WTC11 (cell line): ENCODE measurements around the gene ZBTB7B. TPM values are rescaled to one million over a fixed set of nuclear protein-coding genes. Genes with fewer than 3 reads are reported as not detected.
A peak's percentile ranks its signal among the peaks of the same experiment; 100 is the strongest.

Source experiments
- ATAC-seq: fragments of 200-7000 bp; cut with Tn5 transposase; 2 replicates; pipeline ENCODE4 v1.10.0; 2021; ENCODE audit warnings: mild to moderate bottlenecking, moderate library complexity
- CTCF ChIA-PET: fragments of 300-600 bp; sonication (Branson Sonifier 250); formaldehyde crosslinking; loops from one replicate; lab custom pipeline; 2021; ENCODE audit warnings: antibody characterized with exemption; lab: Charles Lee
- POLR2A ChIA-PET: fragments of 350-600 bp; sonication (Branson Sonifier 250); formaldehyde crosslinking; loops from one replicate; lab custom pipeline; 2021; ENCODE audit warnings: antibody characterized with exemption; lab: Charles Lee
- DNase-seq: peaks from one replicate; pipeline ENCODE4 v3.0.0; 2021; ENCODE audit warnings: low spot score
- H3K27ac Mint-ChIP-seq: 2 replicates; pipeline ENCODE4 v1.8.0; 2021; ENCODE audit warnings: mixed read lengths
- H3K27me3 Mint-ChIP-seq: 2 replicates; pipeline ENCODE4 v1.8.0; 2021; ENCODE audit warnings: low read depth, mild to moderate bottlenecking, moderate library complexity, mixed read lengths
- H3K36me3 Mint-ChIP-seq: 2 replicates; pipeline ENCODE4 v1.8.0; 2021; ENCODE audit warnings: mixed read lengths
- H3K4me1 Mint-ChIP-seq: 2 replicates; pipeline ENCODE4 v1.8.0; 2022; ENCODE audit warnings: mixed read lengths
- H3K4me3 Mint-ChIP-seq: 2 replicates; pipeline ENCODE4 v1.8.0; 2021; ENCODE audit warnings: mild to moderate bottlenecking, moderate library complexity, mixed read lengths
- H3K9me3 Mint-ChIP-seq: 2 replicates; pipeline ENCODE4 v1.8.0; 2021; ENCODE audit warnings: mixed read lengths
- CBFB ChIP-seq: sonication (generic); formaldehyde crosslinking; IDR thresholded peaks from 2 replicates; pipeline ENCODE4 v1.8.1; 2022; ENCODE audit warnings: mild to moderate bottlenecking, low read depth, missing genetic modification reagents
- IRF1 ChIP-seq: sonication (generic); formaldehyde crosslinking; IDR thresholded peaks from 2 replicates; pipeline ENCODE4 v1.8.0; 2023; ENCODE audit warnings: missing genetic modification reagents
- MAX ChIP-seq: sonication (generic); formaldehyde crosslinking; IDR thresholded peaks from 2 replicates; pipeline ENCODE4 v1.8.0; 2022; ENCODE audit warnings: mild to moderate bottlenecking, missing genetic modification reagents
- MXD4 ChIP-seq: fragments of 250-450 bp; sonication (Bioruptor Pico); IDR thresholded peaks from 2 replicates; pipeline ENCODE4 v1.8.0; 2021; ENCODE audit warnings: mild to moderate bottlenecking, moderate library complexity, borderline replicate concordance
- OVOL2 ChIP-seq: fragments of 250-450 bp; sonication (Bioruptor Pico); IDR thresholded peaks from 2 replicates; pipeline ENCODE4 v1.9.0; 2021; ENCODE audit warnings: mild to moderate bottlenecking, borderline replicate concordance
- RORB ChIP-seq: fragments of 250-450 bp; sonication (Bioruptor Pico); IDR thresholded peaks from 2 replicates; pipeline ENCODE4 v1.9.0; 2021; ENCODE audit warnings: mild to moderate bottlenecking
- SMAD3 ChIP-seq: sonication (generic); formaldehyde crosslinking; IDR thresholded peaks from 2 replicates; pipeline ENCODE4 v1.8.0; 2022; ENCODE audit warnings: missing genetic modification reagents, mild to moderate bottlenecking, borderline replicate concordance
- SMAD4 ChIP-seq: sonication (generic); formaldehyde crosslinking; IDR thresholded peaks from 2 replicates; pipeline ENCODE4 v1.8.0; 2022; ENCODE audit warnings: mild to moderate bottlenecking, missing genetic modification reagents
- TEAD1 ChIP-seq: sonication (generic); formaldehyde crosslinking; IDR thresholded peaks from 2 replicates; pipeline ENCODE4 v1.8.0; 2022; ENCODE audit warnings: mild to moderate bottlenecking, missing genetic modification reagents
- ZBTB43 ChIP-seq: sonication (generic); formaldehyde crosslinking; IDR thresholded peaks from 2 replicates; pipeline ENCODE4 v1.8.1; 2023; ENCODE audit warnings: mild to moderate bottlenecking, missing genetic modification reagents
- ZNF219 ChIP-seq: sonication (generic); formaldehyde crosslinking; IDR thresholded peaks from 2 replicates; pipeline ENCODE4 v1.8.0; 2023; ENCODE audit warnings: missing genetic modification reagents, mild to moderate bottlenecking, borderline replicate concordance
- ZNF232 ChIP-seq: sonication (generic); formaldehyde crosslinking; IDR thresholded peaks from 2 replicates; pipeline ENCODE4 v1.8.0; 2022; ENCODE audit warnings: mild to moderate bottlenecking, missing genetic modification reagents
- ZNF317 ChIP-seq: sonication (generic); formaldehyde crosslinking; IDR thresholded peaks from 2 replicates; pipeline ENCODE4 v1.8.1; 2023; ENCODE audit warnings: low read depth, mild to moderate bottlenecking, moderate library complexity, missing genetic modification reagents, borderline replicate concordance
- ZNF425 ChIP-seq: fragments of 250-450 bp; sonication (Bioruptor Pico); conservative IDR thresholded peaks from 2 replicates; pipeline ENCODE4 v1.9.0; 2021; ENCODE audit warnings: mild to moderate bottlenecking
- ZNF671 ChIP-seq: fragments of 250-450 bp; sonication (Bioruptor Pico); IDR thresholded peaks from 2 replicates; pipeline ENCODE4 v1.8.0; 2021; ENCODE audit warnings: mild to moderate bottlenecking
- total RNA-seq: library from RNA; stranded (reverse); gene quantifications from 3 replicates; pipeline ENCODE4 v1.2.3, GENCODE V29; 2021
- TF ChIP-seq, protein P1 (sequence below): fragments of 250-450 bp; sonication (Bioruptor Pico); IDR thresholded peaks from 2 replicates; pipeline ENCODE4 v1.9.0; 2021; ENCODE audit warnings: moderate library complexity, mild to moderate bottlenecking, inconsistent platforms, borderline replicate concordance
- TF ChIP-seq, protein P2 (sequence below): sonication (generic); formaldehyde crosslinking; IDR thresholded peaks from 2 replicates; pipeline ENCODE4 v1.8.0; 2022; ENCODE audit warnings: mild to moderate bottlenecking, missing genetic modification reagents
- TF ChIP-seq, protein P3 (sequence below): fragments of 250-450 bp; sonication (Bioruptor Pico); IDR thresholded peaks from 2 replicates; pipeline ENCODE4 v1.8.0; 2021; ENCODE audit warnings: mild to moderate bottlenecking
- TF ChIP-seq, protein P4 (sequence below): sonication (generic); formaldehyde crosslinking; IDR thresholded peaks from 2 replicates; pipeline ENCODE4 v1.8.0; 2022; ENCODE audit warnings: mild to moderate bottlenecking, missing genetic modification reagents
- TF ChIP-seq, protein P5 (sequence below): sonication (generic); formaldehyde crosslinking; conservative IDR thresholded peaks from 2 replicates; pipeline ENCODE4 v1.8.1; 2022; ENCODE audit warnings: mild to moderate bottlenecking, missing genetic modification reagents

The ZBTB7B gene
- total RNA-seq, 1 experiment from 2014 or later: 29.8 TPM

DNA sequence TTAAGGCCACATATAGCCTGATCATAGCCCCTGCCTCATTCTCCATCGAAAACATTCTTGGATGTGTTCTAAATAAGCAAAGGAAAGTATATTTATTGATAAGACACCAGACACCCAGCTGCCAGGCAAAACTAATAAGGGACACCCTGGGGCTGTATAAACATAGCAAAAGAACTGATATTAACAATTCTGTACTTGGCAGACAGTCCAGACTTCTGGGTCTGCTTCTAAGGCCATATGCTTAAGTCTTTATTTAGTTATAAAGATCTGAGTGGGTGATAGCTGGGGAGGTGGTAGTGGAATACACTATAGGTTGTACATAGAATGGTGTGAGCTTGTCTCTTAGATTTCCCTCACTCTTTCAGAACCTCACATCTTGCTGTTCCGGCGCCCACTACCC is 24.2 kb upstream of the ZBTB7B start:
- H3K27ac Mint-ChIP-seq: no peak overlapping the region
- H3K27me3 Mint-ChIP-seq: no peaks in the 10 kb centered on the region
- POLR2A ChIA-PET: no interaction called here
- TF ChIP-seq MXD4: no peak
- no peak for TF ChIP-seq ZNF317 (CRISPR knock-in tag)
- TF ChIP-seq, protein P1, sequence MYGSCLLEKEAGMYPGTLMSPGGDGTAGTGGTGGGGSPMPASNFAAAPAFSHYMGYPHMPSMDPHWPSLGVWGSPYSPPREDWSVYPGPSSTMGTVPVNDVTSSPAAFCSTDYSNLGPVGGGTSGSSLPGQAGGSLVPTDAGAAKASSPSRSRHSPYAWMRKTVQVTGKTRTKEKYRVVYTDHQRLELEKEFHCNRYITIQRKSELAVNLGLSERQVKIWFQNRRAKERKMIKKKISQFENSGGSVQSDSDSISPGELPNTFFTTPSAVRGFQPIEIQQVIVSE (CRISPR knock-in tag): no peak
- TF ChIP-seq, protein P2, sequence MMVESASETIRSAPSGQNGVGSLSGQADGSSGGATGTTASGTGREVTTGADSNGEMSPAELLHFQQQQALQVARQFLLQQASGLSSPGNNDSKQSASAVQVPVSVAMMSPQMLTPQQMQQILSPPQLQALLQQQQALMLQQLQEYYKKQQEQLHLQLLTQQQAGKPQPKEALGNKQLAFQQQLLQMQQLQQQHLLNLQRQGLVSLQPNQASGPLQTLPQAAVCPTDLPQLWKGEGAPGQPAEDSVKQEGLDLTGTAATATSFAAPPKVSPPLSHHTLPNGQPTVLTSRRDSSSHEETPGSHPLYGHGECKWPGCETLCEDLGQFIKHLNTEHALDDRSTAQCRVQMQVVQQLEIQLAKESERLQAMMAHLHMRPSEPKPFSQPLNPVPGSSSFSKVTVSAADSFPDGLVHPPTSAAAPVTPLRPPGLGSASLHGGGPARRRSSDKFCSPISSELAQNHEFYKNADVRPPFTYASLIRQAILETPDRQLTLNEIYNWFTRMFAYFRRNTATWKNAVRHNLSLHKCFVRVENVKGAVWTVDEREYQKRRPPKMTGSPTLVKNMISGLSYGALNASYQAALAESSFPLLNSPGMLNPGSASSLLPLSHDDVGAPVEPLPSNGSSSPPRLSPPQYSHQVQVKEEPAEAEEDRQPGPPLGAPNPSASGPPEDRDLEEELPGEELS: no peak
- no peak for TF ChIP-seq ZBTB43 (CRISPR knock-in tag)
- no peak for TF ChIP-seq ZNF232 (CRISPR knock-in tag)
- TF ChIP-seq ZNF219 (CRISPR knock-in tag): no peak
- H3K9me3 Mint-ChIP-seq: no peaks in the 10 kb centered on the region
- DNase-seq: no peak
- no peak overlapping the region for H3K4me3 Mint-ChIP-seq
- H3K36me3 Mint-ChIP-seq: peaks cover 34% of the 10 kb centered on the region
- CTCF ChIA-PET: interaction anchor here (4.3 kb wide), 1 partner anchor 21 kb away, joined by 14 read pairs; no protein-coding TSS in a partner anchor
- H3K4me1 Mint-ChIP-seq: peaks cover 2% of the 10 kb centered on the region; the same call in 1 of the 2 replicates
- ATAC-seq: no peak

GRCh38 chr1:154982341-154982740 is 20.3 kb upstream of the ZBTB7B start:
- H3K36me3 Mint-ChIP-seq: peaks cover 38% of the 10 kb centered on the region
- ATAC-seq (peak; percentile 4; the same call in 1 of the 2 replicates), DNase-seq (no peak)
- H3K27me3 Mint-ChIP-seq: no peaks in the 10 kb centered on the region
- no peaks in the 10 kb centered on the region for H3K9me3 Mint-ChIP-seq
- no peak for TF ChIP-seq ZNF425 (CRISPR knock-in tag)
- TF ChIP-seq, protein P3, sequence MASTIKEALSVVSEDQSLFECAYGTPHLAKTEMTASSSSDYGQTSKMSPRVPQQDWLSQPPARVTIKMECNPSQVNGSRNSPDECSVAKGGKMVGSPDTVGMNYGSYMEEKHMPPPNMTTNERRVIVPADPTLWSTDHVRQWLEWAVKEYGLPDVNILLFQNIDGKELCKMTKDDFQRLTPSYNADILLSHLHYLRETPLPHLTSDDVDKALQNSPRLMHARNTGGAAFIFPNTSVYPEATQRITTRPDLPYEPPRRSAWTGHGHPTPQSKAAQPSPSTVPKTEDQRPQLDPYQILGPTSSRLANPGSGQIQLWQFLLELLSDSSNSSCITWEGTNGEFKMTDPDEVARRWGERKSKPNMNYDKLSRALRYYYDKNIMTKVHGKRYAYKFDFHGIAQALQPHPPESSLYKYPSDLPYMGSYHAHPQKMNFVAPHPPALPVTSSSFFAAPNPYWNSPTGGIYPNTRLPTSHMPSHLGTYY (CRISPR knock-in tag): 0 out of 2 replicates have a peak, but pooled peaks have one; percentile 21
- no peak overlapping the region for H3K4me3 Mint-ChIP-seq
- H3K4me1 Mint-ChIP-seq: peaks cover 10% of the 10 kb centered on the region
- H3K27ac Mint-ChIP-seq: no peak overlapping the region
- CTCF ChIA-PET: interaction anchor here (0.7 to 5.8 kb wide), 10 partner anchors 9 to 104 kb away, joined by 3 to 50 read pairs (median 8); partner anchors contain the start of genes ADAM15, CKS1B, LENEP and PYGO2
- POLR2A ChIA-PET: interaction anchor here (1.4 to 3.7 kb wide), 6 partner anchors 11 to 46 kb away, joined by 3 to 123 read pairs (median 10); partner anchors contain the start of genes PMVK, PYGO2, SHC1 and ZBTB7B

DNA sequence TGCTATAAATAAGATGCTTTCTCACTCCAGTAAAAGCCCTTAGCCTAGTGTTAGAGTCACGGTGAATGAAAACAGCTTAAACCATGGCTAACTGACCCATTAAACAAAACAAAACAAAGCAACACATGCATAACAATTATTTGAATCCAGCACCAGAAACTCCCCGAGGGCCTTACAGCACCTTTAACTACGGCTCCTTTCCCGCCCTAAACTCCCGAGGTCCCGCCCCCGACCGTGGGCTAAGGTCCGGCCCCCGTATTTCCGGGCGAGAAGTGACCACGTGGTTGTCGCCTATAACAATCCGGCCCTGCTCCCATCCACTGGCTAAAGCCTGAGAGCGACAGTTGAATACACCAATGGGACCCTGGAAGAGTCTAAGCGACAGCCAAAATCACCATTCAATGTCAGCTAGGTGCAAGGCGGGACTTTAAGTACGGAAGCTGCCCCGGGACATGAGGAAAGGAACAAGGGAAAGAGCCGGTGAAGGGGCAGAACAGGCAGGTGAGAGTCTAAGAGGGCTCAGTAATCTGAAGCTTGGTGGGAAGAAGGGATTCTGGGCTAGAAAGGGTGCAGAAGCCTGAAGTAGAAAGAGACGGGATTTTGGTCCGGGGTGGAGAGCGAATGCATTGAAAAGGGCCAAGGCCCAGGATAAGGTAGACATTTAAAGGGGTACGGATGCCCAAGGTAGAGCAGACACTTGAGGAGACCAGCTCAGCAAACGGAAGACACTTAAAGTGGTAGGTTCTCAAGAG is 19.5 kb upstream of the ZBTB7B start, which contains the start of gene FLAD1:
Gene FLAD1, plus strand, starts transcription at position 448 of the 752 bp plus-strand sequence. CDS start 351 bp downstream, outside the sequence.
- H3K4me3 Mint-ChIP-seq: no peak within 1 kb of the TSS
- POLR2A ChIA-PET: interaction anchor here (1.0 to 3.7 kb wide), 10 partner anchors 10 to 47 kb away, joined by 3 to 123 read pairs (median 8); partner anchors contain the start of genes LENEP, PBXIP1, PMVK and PYGO2
- H3K27ac Mint-ChIP-seq: peak within 1 kb of the TSS; percentile 70; the same call in 1 of the 2 replicates
- H3K36me3 Mint-ChIP-seq: peaks cover 39% of the 10 kb centered on the region
- ATAC-seq (peak; percentile 99), DNase-seq (peak; percentile 98)
- H3K4me1 Mint-ChIP-seq: peaks cover 10% of the 10 kb centered on the region
- CTCF ChIA-PET: interaction anchor here (0.5 to 5.8 kb wide), 19 partner anchors 10 to 184 kb away, joined by 3 to 50 read pairs (median 5); partner anchors contain the start of genes ADAM15, CKS1B, LENEP and PBXIP1
- H3K9me3 Mint-ChIP-seq: no peaks in the 10 kb centered on the region
- H3K27me3 Mint-ChIP-seq: no peaks in the 10 kb centered on the region
- no peak for TF ChIP-seq SMAD4 (CRISPR knock-in tag)
- no peak for TF ChIP-seq OVOL2 (CRISPR knock-in tag)
- no peak for TF ChIP-seq ZNF219 (CRISPR knock-in tag)
- TF ChIP-seq SMAD3 (CRISPR knock-in tag): no peak
- TF ChIP-seq TEAD1 (CRISPR knock-in tag): no peak
- TF ChIP-seq IRF1: no peak
- TF ChIP-seq ZNF671 (CRISPR knock-in tag): no peak
- TF ChIP-seq, protein P4, sequence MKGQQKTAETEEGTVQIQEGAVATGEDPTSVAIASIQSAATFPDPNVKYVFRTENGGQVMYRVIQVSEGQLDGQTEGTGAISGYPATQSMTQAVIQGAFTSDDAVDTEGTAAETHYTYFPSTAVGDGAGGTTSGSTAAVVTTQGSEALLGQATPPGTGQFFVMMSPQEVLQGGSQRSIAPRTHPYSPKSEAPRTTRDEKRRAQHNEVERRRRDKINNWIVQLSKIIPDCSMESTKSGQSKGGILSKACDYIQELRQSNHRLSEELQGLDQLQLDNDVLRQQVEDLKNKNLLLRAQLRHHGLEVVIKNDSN (CRISPR knock-in tag): peak; percentile 94
- peak; percentile 85 for TF ChIP-seq MAX (CRISPR knock-in tag)
- no peak for TF ChIP-seq CBFB (CRISPR knock-in tag)
- TF ChIP-seq, protein P5, sequence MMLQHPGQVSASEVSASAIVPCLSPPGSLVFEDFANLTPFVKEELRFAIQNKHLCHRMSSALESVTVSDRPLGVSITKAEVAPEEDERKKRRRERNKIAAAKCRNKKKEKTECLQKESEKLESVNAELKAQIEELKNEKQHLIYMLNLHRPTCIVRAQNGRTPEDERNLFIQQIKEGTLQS (CRISPR knock-in tag): no peak
- TF ChIP-seq RORB (CRISPR knock-in tag): no peak
